A549 (cell line): ENCODE data around the gene STOM.

Source experiments
- CHD2 ChIP-seq: fragments of 150-350 bp; IDR thresholded peaks from 2 replicates; pipeline ENCODE4 v1.6.1; 2014; ENCODE audit warnings: low read length; ENCODE audit not compliant: partially characterized antibody
- CHD4 ChIP-seq: fragments of 200-600 bp; sonication (generic); IDR thresholded peaks from 2 replicates; pipeline ENCODE4 v1.6.1; 2016; ENCODE audit warnings: antibody characterized with exemption, mild to moderate bottlenecking, borderline replicate concordance
- JUN ChIP-seq, 2 experiments: fragments of >200 bp; sonication (Bioruptor Twin); formaldehyde crosslinking; IDR thresholded peaks; 2 replicates in 1 of 2; 3 replicates in 1 of 2; pipeline ENCODE4 v1.6.1; 2016 to 2017
- MYC ChIP-seq: IDR thresholded peaks from 2 replicates; pipeline ENCODE4 v1.6.1; 2012; ENCODE audit warnings: mild to moderate bottlenecking, inconsistent platforms, low read length, improper control_type of control experiment, borderline replicate concordance
- POLR2A ChIP-seq: IDR thresholded peaks from 2 replicates; pipeline ENCODE4 v1.6.1; 2012; ENCODE audit warnings: mild to moderate bottlenecking, low read length
- RAD21 ChIP-seq, 2 experiments: fragments of >200 bp in 1 of 2; sonication (Bioruptor Twin) in 1 of 2; formaldehyde crosslinking in 1 of 2; IDR thresholded peaks in 1 of 2; conservative IDR thresholded peaks in 1 of 2; 2 replicates in 1 of 2; 3 replicates in 1 of 2; pipeline ENCODE4 v1.6.1; 2012 to 2018; ENCODE audit warnings: inconsistent platforms in 1 of 2
- RFX5 ChIP-seq: fragments of 450-650 bp; IDR thresholded peaks from 2 replicates; pipeline ENCODE4 v1.7.1; 2014; ENCODE audit warnings: antibody characterized with exemption, mild to moderate bottlenecking, moderate library complexity
- SREBF2 ChIP-seq: fragments of 450-650 bp; IDR thresholded peaks from 2 replicates; pipeline ENCODE4 v1.6.1; 2014; ENCODE audit warnings: mild to moderate bottlenecking, moderate library complexity
- TF ChIP-seq, protein P1 (sequence below): fragments of >200 bp; sonication (Bioruptor Twin); formaldehyde crosslinking; IDR thresholded peaks from 3 replicates; pipeline ENCODE4 v1.5.1; 2016
- TF ChIP-seq, protein P2 (sequence below): IDR thresholded peaks from 2 replicates; pipeline ENCODE4 v1.6.1; 2012

DNA sequence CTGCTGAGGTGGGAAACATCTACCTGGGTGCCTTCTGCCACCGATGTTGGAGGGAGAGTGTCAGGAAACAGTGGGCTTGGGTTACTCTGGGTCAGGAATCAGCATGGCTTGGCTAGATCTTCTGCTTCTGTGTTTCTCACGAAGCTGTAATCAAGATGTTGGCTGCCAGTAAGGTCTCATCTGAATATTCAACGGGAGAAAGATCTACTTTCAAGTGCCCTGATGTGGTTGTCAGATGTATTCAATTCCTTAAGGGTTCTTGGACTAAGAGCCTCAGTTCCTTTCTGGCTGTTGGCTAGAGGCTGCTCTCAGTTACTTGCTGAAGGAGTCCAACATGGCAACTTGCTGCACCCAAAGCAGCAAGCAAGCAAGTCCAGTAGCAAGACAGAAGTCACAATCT lies 41.9 kb upstream of the STOM start:
- TF ChIP-seq POLR2A: no peak
- no peak for TF ChIP-seq RFX5
- no peak for TF ChIP-seq SREBF2
- TF ChIP-seq, protein P1, sequence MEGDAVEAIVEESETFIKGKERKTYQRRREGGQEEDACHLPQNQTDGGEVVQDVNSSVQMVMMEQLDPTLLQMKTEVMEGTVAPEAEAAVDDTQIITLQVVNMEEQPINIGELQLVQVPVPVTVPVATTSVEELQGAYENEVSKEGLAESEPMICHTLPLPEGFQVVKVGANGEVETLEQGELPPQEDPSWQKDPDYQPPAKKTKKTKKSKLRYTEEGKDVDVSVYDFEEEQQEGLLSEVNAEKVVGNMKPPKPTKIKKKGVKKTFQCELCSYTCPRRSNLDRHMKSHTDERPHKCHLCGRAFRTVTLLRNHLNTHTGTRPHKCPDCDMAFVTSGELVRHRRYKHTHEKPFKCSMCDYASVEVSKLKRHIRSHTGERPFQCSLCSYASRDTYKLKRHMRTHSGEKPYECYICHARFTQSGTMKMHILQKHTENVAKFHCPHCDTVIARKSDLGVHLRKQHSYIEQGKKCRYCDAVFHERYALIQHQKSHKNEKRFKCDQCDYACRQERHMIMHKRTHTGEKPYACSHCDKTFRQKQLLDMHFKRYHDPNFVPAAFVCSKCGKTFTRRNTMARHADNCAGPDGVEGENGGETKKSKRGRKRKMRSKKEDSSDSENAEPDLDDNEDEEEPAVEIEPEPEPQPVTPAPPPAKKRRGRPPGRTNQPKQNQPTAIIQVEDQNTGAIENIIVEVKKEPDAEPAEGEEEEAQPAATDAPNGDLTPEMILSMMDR: no peak
- no peak for TF ChIP-seq CHD4
- TF ChIP-seq RAD21 (conservative IDR thresholded peaks at IDR 0.05 in 1 of 2, IDR thresholded peaks at IDR 0.05 in 1 of 2): no peak
- TF ChIP-seq MYC: no peak
- TF ChIP-seq, protein P2, sequence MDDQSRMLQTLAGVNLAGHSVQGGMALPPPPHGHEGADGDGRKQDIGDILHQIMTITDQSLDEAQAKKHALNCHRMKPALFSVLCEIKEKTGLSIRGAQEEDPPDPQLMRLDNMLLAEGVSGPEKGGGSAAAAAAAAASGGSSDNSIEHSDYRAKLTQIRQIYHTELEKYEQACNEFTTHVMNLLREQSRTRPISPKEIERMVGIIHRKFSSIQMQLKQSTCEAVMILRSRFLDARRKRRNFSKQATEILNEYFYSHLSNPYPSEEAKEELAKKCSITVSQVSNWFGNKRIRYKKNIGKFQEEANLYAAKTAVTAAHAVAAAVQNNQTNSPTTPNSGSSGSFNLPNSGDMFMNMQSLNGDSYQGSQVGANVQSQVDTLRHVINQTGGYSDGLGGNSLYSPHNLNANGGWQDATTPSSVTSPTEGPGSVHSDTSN: no peak
- TF ChIP-seq CHD2: no peak
- no peak for TF ChIP-seq JUN (IDR thresholded peaks at IDR 0.05)
